ENCODE results near the gene REXO1. TPM values are rescaled to one million over a fixed set of nuclear protein-coding genes. Genes with fewer than 3 reads are reported as not detected.

The REXO1 gene
- total RNA-seq, 1 donor from 2014 or later, result 37.2 TPM

Small RNA genes lying within 50 kb of the gene (microRNA-seq; reads per million reads assigned to microRNA genes)
- 0.50 reads per million for gene MIR1909 (ENCODE audit: borderline microRNAs expressed)

Other genes starting within 250 kb of the REXO1 start
- 167 TPM for gene UQCR11, start 243.0 kb downstream of the REXO1 start, total RNA-seq
- 43.2 TPM for gene TCF3, start 195.9 kb downstream of the REXO1 start, total RNA-seq
- not detected for gene ONECUT3, start 95.0 kb downstream of the REXO1 start, total RNA-seq
- gene ATP8B3, start 36.2 kb downstream of the REXO1 start, total RNA-seq, result 0.64 TPM
- gene KLF16, start 15.1 kb upstream of the REXO1 start, total RNA-seq, result 28.0 TPM
- 76.1 TPM for gene ABHD17A, start 37.0 kb upstream of the REXO1 start, total RNA-seq
- 6.3 TPM for gene ADAT3, start 56.9 kb upstream of the REXO1 start, total RNA-seq
- gene SCAMP4, start 56.9 kb upstream of the REXO1 start, total RNA-seq, result 73.2 TPM
- gene CSNK1G2, start 92.7 kb upstream of the REXO1 start, total RNA-seq, result 60.6 TPM
- 56.5 TPM for gene BTBD2, start 167.2 kb upstream of the REXO1 start, total RNA-seq
- gene MKNK2, start 202.8 kb upstream of the REXO1 start, total RNA-seq, result 314 TPM
- 58.8 TPM for gene MOB3A, start 247.8 kb upstream of the REXO1 start, total RNA-seq
- 6.8 TPM for gene IZUMO4, start 248.4 kb upstream of the REXO1 start, total RNA-seq